HG03520 (cell line): ENCODE data around the gene PARP2.
"Not testable (repeated sequence)": the region's sequence is repeated elsewhere in the genome, so short reads cannot be mapped to it uniquely, and the experiment has no call there.

Experiments used
- ATAC-seq: cut with Tn5 transposase; IDR thresholded peaks from one replicate; pipeline ENCODE4 v1.9.1; 2021; ENCODE audit warnings: mild to moderate bottlenecking, moderate library complexity; ENCODE audit not compliant: unreplicated experiment

PARP2 gene

DNA sequence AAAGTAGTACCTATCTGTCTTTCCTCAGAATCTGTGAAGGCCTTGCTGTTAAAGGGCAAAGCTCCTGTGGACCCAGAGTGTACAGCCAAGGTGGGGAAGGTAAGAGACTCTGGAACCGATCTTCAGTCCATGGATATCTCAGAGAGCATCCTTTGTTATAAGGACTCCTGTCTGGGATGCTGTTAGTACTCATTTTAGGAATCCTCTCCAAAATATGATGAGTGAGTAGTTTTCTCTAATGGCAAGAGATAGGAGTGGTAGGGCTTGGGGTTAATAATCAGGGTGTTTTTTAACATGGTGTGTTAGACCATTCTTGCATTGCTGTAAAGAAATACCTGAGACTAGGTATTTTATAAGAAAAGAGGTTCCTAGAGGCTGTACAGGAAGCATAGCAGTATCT, 1.9 kb downstream of the PARP2 start:
- ATAC-seq = no peak

DNA sequence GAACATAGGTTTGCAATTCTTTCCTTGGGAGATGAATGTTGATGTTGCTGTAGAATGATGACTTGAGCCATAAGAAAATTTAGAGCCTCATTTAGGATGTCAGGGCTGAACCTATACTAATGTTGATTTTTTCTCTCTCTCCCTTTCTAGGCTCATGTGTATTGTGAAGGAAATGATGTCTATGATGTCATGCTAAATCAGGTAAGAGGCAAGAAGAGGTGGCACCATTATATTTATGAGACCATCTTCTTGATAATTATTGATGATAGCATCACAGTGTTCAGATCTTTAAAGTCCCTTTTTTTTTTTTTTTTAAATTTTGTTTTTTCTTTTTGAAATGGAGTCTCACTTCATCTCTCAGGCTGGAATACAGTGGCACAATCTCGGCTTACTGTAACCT, 3.3 kb downstream of the PARP2 start:
- ATAC-seq = no peak

DNA sequence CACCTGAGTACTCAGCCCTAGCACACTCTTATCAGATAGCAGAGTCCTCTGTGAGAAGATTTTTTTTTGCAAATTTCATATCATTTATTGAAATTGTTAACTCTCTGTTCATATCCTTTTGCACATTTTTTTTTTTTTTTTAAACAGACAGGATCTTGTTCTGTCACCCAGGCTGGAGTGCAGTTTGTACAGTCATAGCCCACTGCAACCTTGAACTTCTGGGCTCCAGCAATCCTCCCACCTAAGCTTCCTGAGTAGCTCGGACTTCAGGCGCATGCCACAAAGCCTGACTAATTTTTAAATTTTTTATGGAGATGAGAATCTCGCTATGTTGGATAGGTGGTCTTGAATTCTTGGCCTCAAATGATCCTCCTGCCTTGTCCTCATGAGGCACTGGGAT, 4.3 kb downstream of the PARP2 start:
- ATAC-seq = no peak

DNA sequence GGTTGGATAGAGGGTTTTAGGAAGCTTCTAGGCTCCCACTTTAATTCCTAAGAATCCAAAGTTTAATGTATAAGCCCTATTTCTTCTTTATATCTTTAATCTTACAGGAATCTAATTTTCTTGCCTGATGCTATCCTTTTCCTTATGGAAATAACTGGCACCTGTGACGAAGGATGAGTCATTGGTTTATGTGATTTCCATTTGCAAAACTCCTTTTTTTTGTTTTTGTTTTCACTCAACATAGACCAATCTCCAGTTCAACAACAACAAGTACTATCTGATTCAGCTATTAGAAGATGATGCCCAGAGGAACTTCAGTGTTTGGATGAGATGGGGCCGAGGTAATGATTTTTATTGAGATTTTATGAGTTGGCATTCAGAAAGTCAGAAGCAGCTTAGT, 6.8 kb downstream of the PARP2 start:
- no peak for ATAC-seq

DNA sequence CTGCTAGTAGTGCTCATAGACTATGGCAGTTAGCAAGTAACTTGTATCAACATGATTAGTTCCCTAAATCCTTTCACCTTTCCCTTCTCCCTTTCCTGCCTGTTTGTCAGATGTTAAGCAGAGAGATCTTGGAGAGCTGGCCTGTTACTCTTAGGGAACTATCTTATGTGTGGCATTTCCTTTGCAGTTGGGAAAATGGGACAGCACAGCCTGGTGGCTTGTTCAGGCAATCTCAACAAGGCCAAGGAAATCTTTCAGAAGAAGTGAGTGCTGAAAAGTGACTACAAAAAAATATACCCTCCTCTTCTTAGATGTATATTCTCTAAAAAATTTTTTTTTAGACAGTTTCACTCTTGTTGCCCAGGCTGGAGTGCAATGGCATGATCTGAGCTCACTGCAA, 7.4 kb downstream of the PARP2 start:
- ATAC-seq = no peak

DNA sequence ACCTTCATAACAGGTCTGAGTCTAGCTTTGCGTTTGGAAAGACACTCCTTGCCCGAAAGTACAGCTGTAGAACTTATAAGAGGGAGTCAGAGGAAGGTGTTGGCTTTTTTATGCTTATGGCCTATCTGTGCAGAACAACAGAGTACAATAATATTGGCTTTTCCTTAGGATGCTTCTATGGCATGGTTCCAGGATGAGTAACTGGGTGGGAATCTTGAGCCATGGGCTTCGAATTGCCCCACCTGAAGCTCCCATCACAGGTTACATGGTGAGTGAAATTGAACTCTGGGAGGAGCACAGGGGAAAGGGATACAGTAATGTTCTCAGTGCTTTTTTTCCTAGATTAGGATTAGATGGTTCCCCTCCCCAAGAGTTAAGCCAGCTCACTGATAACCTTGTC, 13.0 kb downstream of the PARP2 start:
- no peak for ATAC-seq

DNA sequence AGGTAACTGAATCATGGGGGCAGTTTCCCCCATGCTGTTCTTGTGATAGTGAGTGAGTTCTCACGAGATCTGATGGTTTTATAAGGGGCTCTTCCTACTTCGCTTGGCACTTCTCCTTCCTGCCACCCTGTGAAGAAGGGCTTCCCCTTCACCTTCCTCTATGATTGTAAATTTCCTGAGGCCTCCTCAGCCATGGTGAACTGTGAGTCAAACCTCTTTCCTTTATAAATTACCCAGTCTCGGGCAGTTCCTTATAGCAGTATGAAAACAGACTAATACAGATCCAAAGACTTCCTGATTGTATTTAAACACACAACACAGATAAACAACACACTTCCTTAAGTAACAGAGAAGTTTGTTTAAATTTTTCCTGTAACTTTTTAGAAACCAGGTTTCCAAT, 15.0 kb downstream of the PARP2 start:
- not testable (repeated sequence) for ATAC-seq

DNA sequence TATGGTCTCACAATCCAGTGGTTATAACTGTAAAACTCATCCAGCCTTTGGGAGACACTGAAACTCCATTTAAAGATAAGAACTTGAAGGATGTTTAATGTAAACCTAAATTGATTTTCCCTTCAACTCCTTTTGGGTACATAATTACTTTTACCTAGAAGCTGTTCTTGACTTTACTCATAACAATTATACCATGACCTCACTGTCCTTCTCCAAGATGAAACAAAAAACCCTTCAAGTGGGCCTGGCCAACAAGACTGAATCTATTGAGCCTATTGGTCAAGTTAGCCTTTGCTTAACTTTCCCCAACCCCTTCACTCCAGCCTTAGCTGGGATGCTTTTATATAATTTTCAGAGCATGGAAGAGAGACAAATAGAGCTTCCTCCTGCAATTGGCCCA, 22.5 kb downstream of the PARP2 start:
- ATAC-seq = no peak

DNA sequence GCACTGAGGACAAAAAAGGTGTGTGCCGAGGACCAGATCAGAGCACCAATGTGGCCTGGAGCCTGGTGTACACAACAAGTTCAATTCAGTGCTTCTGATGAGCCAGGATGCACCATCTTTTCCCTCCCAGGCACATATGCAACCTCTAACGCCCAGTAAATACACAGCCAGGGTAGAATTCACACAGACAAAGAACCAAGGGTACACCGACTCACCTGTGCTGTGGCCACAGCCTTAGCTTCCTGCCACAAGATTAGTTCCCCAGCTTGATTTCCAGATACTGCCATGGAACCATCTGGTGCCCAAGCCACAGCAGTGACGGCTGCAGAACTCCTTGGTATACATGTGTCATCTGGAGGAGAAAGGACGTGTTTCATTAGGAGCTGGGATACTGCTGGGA, 29.4 kb downstream of the PARP2 start:
- no peak for ATAC-seq

DNA sequence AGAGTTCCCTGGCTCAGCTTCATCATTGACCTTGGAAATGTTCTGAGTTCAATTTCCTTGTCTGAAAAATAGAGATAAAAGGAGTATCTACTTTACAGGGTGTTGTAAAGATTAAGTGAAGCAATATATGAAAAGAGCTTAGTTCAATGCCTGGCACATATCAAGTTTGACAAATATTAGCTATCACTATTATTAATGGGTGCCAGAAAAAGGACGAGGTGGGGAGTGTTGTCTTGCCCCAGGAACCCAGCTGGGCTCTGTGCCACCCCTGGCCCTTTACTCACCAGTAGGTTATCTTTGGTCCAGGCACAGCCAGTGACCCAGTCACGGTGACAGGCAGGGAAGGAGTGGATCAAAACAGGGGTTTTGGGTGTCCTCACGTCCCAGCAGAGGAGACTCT, 32.0 kb downstream of the PARP2 start:
- ATAC-seq = no peak

DNA sequence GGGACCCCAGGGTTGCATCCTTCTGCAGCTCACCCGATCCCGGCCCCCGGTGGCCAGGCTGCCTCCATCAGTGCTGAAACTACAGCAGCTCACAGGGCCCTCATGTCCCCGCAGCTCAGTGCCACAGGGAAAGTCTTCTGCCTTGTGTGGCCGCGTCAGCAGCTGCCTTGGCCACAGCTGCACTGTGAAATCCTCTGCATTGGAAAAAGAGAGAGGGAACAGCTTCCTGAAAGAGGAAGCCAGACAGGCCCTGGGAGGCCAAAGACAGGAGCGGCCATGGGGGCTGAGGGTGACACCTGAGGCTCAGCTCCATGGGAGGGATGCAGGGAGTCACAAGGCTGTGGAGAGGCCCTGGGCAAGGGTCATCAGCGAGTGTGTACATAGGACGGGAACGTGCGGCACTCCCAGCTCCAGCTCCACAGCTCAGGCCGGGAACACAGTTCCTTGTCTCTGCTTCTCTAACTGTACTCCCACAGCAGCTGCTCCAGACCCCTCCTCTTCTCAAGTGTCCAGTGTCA, 32.7 kb downstream of the PARP2 start:
- no peak for ATAC-seq

DNA sequence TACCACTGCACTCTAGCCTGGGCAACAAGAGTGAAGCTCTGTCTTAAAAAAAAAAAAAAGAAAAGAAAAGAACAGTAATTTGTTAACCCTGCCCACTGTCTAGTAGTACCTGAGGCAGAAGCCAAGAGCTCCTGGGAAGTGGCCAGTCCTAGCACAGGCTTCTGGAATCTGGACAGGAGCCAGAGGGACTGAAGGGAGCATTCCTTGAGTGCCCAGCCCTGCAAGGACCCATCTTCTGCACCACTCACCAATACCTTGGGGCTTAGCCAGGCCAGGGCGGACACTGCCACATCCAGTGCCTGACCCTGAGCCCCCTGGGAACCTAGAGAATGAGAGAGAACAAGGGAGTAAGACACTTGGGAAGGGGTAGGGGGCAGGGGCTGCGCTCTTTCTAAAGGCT, 33.7 kb downstream of the PARP2 start:
- ATAC-seq = no peak

DNA sequence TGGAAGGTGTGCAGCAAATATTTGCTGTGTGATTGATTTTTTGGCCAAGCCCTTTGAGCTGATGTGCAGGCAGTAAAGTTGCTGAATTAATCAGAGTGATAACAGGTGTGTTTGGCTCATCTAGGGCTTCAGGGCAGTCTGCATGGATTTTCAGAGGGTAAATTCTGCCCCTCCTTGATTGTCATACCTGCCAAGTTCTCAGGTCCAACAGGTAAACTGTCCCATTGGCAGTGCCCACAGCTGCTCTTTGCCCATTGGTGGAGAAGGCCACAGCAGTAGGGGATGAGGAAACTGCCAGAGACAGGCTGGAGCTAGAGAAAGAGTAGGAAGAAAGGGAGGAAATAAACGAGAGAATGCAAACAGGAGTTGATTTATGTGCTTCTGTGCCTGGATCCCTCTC, 36.3 kb downstream of the PARP2 start:
- no peak for ATAC-seq

DNA sequence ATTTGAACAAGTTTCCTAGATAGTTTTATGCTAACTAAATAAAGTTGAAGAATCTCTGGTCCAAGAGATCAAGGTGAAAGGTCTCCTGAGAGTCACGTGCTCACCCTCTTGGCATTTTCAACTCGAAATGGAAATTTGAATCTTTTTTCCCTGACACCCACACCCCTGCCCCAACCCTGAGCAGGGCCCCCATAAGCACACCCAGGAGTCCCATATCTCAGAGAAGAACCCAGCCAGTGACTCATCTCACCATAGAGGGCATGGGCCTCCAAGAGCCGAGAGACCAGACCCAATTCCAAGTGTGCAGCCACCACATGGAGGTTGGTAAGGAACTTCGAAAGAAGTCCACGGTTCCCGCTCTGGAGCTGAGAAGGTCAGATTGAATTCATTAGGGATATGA, 37.2 kb downstream of the PARP2 start:
- ATAC-seq = no peak

DNA sequence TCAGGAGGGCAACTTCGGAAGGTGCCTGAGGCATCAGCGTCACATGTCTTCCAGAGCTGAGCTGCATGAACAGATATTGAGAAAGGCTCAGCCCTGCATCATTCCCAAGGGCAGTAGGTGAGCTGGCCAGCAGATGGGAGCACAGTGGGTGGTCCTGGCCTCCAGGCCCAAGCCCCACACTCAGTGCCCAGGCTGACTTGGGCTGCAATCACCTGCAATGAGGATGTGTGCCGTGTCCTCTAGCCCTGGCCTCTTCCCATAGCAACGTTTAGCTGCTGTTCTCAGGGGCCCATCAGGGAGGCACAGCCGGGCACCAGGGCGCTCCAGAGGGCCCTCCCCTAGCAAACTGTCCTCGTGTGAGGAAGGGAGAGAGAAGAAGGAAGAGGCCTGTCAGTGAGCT, 37.9 kb downstream of the PARP2 start:
- no peak for ATAC-seq

DNA sequence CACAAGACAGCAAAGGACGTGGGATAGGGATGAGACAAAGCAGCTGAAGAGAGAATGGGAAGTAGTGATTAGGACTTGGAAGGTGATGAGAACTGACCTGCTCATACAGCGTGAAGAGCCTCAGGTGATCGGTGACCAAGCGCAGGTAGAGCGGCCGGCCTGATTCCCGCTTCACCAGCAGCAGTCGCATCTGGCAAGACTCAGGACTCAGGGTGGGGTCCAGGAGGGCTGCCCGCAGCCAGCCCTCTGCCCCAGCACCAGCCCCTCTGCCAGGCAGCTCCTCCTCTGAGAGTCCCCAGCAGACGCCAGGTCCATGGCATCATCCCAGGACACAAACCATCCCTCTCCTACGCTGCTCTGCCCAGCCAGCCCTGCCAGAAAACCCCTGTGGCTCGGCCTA, 39.1 kb downstream of the PARP2 start:
- no peak for ATAC-seq

DNA sequence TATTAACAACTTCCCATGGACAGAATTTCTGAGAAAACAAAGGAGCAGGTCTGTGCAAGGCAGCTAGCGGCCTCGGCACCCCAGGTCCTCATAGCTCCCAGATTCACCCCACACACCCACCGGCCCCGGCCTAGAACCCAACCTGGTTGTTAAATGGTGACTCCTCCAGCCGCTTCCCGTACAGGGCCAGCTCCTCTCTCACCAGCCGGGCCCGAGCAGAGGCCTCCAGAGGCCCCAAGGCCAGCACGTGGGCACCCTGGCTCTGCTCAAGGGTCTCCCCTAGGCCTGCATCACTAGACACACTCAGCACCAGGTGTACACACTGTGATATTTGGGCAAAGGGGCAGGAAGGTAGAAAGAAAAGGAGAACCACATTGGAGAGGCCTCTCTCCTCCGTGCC, 39.6 kb downstream of the PARP2 start:
- no peak for ATAC-seq

DNA sequence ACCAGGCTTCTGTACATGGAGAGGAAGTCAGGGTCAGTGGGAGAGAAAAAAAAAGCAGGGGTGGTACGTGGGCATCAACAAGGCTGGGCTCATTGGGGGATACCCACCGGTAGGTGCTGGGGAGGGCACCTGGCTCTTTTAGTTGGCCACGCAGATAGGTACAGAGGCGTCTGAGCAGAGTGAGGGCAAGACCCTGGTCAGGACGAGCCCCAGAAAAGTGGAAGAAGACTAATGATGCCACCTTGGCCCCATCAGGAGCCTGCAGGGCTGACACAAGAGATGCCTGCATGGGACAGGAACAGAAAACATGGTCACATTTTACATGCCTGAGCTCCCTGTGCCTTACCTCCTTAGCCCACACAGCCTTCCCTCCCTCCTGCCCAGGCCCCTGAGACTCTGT, 40.2 kb downstream of the PARP2 start:
- ATAC-seq = no peak

DNA sequence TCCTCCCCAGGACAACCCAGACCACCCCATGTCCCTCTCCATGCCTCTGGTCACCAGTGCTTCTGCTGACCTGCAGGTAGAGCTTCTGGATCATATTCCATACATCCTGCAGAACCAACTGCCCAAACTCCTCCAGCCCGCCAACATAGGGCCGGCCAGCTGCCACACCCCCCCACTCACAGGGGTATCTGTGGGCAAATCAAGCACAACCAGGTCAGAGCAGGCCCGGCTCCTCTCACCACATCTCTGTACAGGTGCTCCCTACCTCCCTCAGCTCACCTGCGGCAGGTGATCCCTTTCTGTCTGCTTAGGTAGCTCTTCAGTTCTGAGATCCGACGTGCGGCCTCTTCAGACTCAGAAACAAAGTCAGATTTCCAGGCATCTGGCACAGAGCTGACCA, 40.9 kb downstream of the PARP2 start:
- no peak for ATAC-seq

DNA sequence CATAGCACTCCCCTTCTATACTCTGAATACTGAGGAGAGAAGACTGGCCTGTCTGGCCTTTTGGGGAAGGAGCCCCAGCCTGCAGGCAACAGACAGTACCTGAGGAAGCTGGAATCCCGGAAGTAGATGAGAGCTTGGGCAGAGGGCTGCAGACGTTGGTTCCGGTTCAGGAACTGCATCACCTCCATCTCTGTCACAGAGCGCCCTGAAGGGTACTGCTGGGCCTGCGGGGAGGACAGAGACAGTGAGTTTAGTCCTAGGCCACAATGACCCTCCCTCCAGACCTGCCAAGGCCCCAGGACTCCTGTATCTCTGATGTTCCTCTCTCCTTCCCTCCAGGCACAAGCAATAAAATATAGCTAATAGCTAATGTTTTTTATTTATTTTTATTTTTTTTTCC, 41.5 kb downstream of the PARP2 start:
- no peak for ATAC-seq

DNA sequence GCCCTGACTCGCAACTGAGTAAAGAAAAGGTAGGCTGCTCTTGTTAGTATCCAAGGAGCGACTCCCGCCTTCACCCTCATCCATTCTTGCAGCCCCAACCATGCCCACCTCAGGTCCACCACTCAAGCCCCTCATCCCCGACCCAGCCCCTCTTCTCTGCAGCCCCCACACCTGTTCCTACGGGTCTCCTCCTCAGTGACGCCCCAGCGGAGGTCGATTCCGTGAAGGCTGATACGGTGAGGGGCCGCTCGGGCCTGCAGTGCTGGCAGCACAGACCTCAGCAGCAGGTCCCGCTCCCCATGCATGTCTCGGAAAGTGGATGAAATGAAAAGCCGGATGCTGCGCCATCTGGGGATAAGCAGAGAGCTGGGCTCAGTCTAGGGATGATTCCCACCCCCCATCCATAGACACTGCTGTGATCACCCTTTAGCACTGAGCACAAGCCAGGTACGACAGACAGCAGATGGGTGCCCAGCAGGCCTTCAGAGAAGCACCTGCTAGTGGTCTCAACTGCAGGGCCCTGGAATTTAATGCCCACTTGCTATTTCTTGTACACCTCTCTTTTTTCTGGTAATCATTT, 42.9 kb downstream of the PARP2 start:
- ATAC-seq = no peak

DNA sequence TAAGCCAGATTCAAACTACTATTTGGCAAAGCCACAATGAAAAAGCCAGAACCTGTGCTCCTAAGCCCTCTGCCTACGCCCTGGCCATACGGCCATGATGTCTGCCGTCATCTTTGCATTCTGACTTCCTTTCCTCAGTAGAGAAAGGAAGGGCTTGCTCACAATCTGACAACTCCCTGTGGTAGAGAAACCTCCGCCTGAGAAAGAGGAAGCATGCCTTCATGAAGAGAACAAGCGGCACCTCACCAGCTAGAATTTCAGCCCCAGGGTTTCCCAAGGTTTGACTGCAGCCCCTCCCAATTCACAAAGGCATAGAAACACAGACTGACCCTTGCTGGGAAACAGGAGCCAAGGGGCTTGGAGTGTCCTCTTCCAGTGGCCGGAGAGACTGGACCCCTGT, 44.1 kb downstream of the PARP2 start:
- no peak for ATAC-seq

DNA sequence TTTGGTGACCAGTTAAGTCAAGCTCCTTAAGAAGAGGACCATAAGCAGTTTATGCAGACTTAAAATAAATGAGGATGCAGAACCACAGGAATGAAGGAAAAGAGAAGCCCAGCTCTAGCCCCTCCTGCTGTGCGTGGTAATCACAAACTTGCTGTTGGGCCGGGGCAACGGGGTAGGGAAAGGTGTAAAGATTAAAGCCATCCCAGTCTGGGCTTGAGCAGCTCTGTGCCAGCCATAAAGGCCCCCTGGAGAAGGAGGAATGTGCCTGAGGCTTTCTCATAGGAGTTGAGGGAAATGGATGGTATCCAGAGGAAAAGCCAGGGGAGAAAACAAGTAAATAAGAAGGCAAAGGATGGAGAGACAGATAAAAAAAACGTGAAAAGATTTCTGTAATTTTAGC, 44.7 kb downstream of the PARP2 start:
- no peak for ATAC-seq

DNA sequence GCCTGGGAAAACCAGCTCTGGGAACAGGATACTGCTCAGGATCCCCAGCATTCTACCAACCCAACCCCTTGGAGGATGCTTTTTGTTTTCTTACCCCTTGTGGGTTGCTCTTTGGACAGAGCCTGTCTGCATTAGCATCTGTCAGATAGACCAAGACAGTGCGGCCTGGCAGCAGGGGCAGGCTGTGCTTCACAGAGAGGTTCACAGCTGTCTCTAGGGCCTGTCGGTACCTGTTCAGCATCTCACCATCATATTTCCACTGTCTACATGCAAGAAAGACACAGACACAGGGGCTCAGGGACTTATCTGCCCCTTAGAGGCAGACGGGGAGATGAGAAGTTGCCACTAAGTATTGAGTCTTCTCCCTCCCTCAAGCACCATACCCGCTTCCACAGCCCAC, 48.1 kb downstream of the PARP2 start:
- no peak for ATAC-seq
